ENCODE results near the gene GLYR1. TPM values are rescaled to one million over a fixed set of nuclear protein-coding genes. Genes with fewer than 3 reads are reported as not detected.

The GLYR1 gene
- total RNA-seq, 1 experiment from 2014 or later: 30.6 TPM

GRCh38 chr16:4868535-4868934, 21.4 kb upstream of the GLYR1 start:
- no TSS peak for BruUV-seq (replicated peaks)
- CTCF ChIA-PET: no interaction called here
- H3K79me2 ChIP-seq (ENCODE audit: low read length): peaks cover 43% of the 10 kb centered on the region

GRCh38 chr16:4868026-4868425, 20.9 kb upstream of the GLYR1 start:
- TF ChIP-seq CTCF (conservative IDR thresholded peaks at IDR 0.05; ENCODE audit: low read depth, low read length) (no peak), EZH2 (IDR thresholded peaks at IDR 0.05; ENCODE audit: low read length, unreplicated experiment) (no peak), EZH2phosphoT487 (IDR thresholded peaks at IDR 0.05; ENCODE audit: borderline replicate concordance, low read length) (no peak)
- no peaks in the 10 kb centered on the region for H3F3A ChIP-seq (ENCODE audit: low read length, unreplicated experiment)
- H3K79me2 ChIP-seq (ENCODE audit: low read length): peaks cover 48% of the 10 kb centered on the region
- BruUV-seq (replicated peaks): no TSS peak
- H3K36me3 ChIP-seq (ENCODE audit: low read depth, low read length): peaks cover 6% of the 10 kb centered on the region; the same call in 1 of the 2 replicates
- intact Hi-C loops (cut with micrococcal nuclease): no loop called here
- no peak overlapping the region for H3K27ac ChIP-seq (ENCODE audit: low read length)
- H3K4me3 ChIP-seq (ENCODE audit: low read length): no peak overlapping the region
- no peaks in the 10 kb centered on the region for H3K27me3 ChIP-seq (ENCODE audit: low read length)
- DNase-seq: no peak
- no peak for ATAC-seq
- no peak overlapping the region for H3K4me2 ChIP-seq (ENCODE audit: low read length)
- ChIA-PET POLR2A (ENCODE audit: unreplicated experiment) (no interaction called here), CTCF (no interaction called here)
- H4K20me1 ChIP-seq (ENCODE audit: low read length): peaks cover 4% of the 10 kb centered on the region; the same call in 1 of the 2 replicates
- H3K9ac ChIP-seq (ENCODE audit: low read length): no peak overlapping the region
- H2AFZ ChIP-seq (ENCODE audit: low read length): no peak overlapping the region
- no peaks in the 10 kb centered on the region for H3K9me2 ChIP-seq (replicated peaks; ENCODE audit: low read length)
- peaks cover under 1% of the 10 kb centered on the region for H3K4me1 ChIP-seq (ENCODE audit: insufficient read depth, low read length)
- H3K9me3 ChIP-seq (ENCODE audit: low read length): no peaks in the 10 kb centered on the region

More at GRCh38 chr16:4868535-4868934, 21.4 kb upstream of the GLYR1 start:
- no peak overlapping the region for H3K9ac ChIP-seq (ENCODE audit: low read length)
- no peak overlapping the region for H3K4me3 ChIP-seq (ENCODE audit: low read length)
- no peak for ATAC-seq
- no peak overlapping the region for H3K4me2 ChIP-seq (ENCODE audit: low read length)
- no peak for TF ChIP-seq EZH2 (IDR thresholded peaks at IDR 0.05; ENCODE audit: low read length, unreplicated experiment)
- no peak for TF ChIP-seq CTCF (conservative IDR thresholded peaks at IDR 0.05; ENCODE audit: low read depth, low read length)
- TF ChIP-seq EZH2phosphoT487 (IDR thresholded peaks at IDR 0.05; ENCODE audit: borderline replicate concordance, low read length): no peak
- H3K27ac ChIP-seq (ENCODE audit: low read length): no peak overlapping the region
- H3K4me1 ChIP-seq (ENCODE audit: insufficient read depth, low read length): no peaks in the 10 kb centered on the region
- intact Hi-C loops (cut with micrococcal nuclease): no loop called here
- peaks cover 4% of the 10 kb centered on the region; the same call in 1 of the 2 replicates for H3K36me3 ChIP-seq (ENCODE audit: low read depth, low read length)
- no peaks in the 10 kb centered on the region for H3K9me2 ChIP-seq (replicated peaks; ENCODE audit: low read length)
- no peak overlapping the region for H2AFZ ChIP-seq (ENCODE audit: low read length)
- DNase-seq: no peak
- H3F3A ChIP-seq (ENCODE audit: low read length, unreplicated experiment): no peaks in the 10 kb centered on the region
- H3K9me3 ChIP-seq (ENCODE audit: low read length): no peaks in the 10 kb centered on the region
- no peaks in the 10 kb centered on the region for H4K20me1 ChIP-seq (ENCODE audit: low read length)
- H3K27me3 ChIP-seq (ENCODE audit: low read length): no peaks in the 10 kb centered on the region
- POLR2A ChIA-PET (ENCODE audit: unreplicated experiment): no interaction called here

GRCh38 chr16:4866586-4866985, 19.5 kb upstream of the GLYR1 start:
- Histone ChIP-seq H3K9me2 (replicated peaks; ENCODE audit: low read length) (no peaks in the 10 kb centered on the region), H2AFZ (ENCODE audit: low read length) (no peak overlapping the region), H3K27me3 (ENCODE audit: low read length) (no peaks in the 10 kb centered on the region), H3K79me2 (ENCODE audit: low read length) (peaks cover 62% of the 10 kb centered on the region), H4K20me1 (ENCODE audit: low read length) (peaks cover 5% of the 10 kb centered on the region; the same call in 1 of the 2 replicates), H3K4me2 (ENCODE audit: low read length) (no peak overlapping the region), H3K9me3 (ENCODE audit: low read length) (no peaks in the 10 kb centered on the region), H3K36me3 (ENCODE audit: low read depth, low read length) (peaks cover 6% of the 10 kb centered on the region; the same call in 1 of the 2 replicates), H3F3A (ENCODE audit: low read length, unreplicated experiment) (no peaks in the 10 kb centered on the region), H3K4me1 (ENCODE audit: insufficient read depth, low read length) (peaks cover 14% of the 10 kb centered on the region), H3K9ac (ENCODE audit: low read length) (no peak overlapping the region), H3K4me3 (ENCODE audit: low read length) (no peak overlapping the region), H3K27ac (ENCODE audit: low read length) (no peak overlapping the region)
- ATAC-seq (no peak), DNase-seq (no peak)
- TF ChIP-seq EZH2 (IDR thresholded peaks at IDR 0.05; ENCODE audit: low read length, unreplicated experiment) (no peak), EZH2phosphoT487 (IDR thresholded peaks at IDR 0.05; ENCODE audit: borderline replicate concordance, low read length) (no peak), CTCF (conservative IDR thresholded peaks at IDR 0.05; ENCODE audit: low read depth, low read length) (no peak)
- ChIA-PET POLR2A (ENCODE audit: unreplicated experiment) (no interaction called here), CTCF (no interaction called here)
- no TSS peak for BruUV-seq (replicated peaks)
- intact Hi-C loops (cut with micrococcal nuclease): loop anchor here (2.0 kb wide), 1 partner anchor 14 kb away; no protein-coding TSS in a partner anchor

All from PC-3 (cell line).